ENCODE data around the gene ATG2A.

ATG2A gene

DNA sequence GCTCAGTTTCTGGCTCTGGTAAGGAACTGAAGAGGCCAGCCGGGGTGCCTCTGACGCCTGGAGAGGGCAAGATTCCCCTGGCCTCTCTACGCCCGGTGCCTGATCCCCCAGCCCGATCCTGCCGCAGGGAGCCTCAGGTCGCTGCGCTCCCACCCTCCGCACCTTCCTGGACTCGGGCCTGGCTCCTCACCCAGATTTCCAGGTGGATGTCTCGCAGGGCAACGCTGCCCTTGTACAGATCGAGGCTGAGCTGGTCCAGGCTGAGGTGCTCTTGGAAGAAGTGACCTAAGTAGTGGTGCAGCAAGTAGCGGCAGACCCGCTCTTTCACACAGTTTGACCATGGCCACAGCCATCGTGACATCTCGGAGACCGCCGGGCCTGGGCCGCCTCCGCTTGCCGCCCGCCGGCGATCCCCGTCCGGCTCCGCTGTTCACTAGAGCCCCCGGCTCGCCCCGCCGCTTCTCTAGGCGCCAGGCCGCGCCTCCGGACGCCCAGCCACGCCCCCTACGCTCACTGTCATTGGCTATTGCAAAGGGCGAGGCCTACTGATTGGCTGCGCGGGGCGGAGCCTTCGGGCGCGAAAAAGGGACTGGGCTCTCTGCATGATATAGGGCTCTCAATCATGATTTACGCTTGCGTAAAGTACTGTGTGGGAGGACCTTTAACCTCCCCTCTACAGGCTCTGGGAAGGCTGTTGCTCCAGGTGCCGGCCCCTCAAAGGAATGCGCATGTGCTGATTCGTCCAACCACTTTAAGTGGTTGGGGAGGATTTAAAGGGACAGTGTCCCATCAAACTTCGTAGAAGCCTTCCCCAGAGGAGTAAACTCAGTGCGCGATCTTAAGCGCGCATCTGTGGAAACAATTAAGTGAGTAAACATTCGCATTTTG is at the start of gene ATG2A:
Gene ATG2A, minus strand, starts transcription at position 435 of the 888 bp plus-strand sequence. Its CDS starts 74 bp downstream, at position 361.
- DNase-seq (ENCODE audit: extremely low read depth, insufficient read length): peak; percentile 98
- Histone ChIP-seq H3K36me3 (ENCODE audit: control insufficient read depth, insufficient read depth, low read length) (peaks cover 11% of the 10 kb centered on the region), H3K27me3 (replicated peaks; ENCODE audit: control insufficient read depth, insufficient read depth, low read length) (no peaks in the 10 kb centered on the region), H3K4me3 (replicated peaks; ENCODE audit: low read depth, low read length) (peak within 1 kb of the TSS; percentile 99)
- TF ChIP-seq, protein P1, sequence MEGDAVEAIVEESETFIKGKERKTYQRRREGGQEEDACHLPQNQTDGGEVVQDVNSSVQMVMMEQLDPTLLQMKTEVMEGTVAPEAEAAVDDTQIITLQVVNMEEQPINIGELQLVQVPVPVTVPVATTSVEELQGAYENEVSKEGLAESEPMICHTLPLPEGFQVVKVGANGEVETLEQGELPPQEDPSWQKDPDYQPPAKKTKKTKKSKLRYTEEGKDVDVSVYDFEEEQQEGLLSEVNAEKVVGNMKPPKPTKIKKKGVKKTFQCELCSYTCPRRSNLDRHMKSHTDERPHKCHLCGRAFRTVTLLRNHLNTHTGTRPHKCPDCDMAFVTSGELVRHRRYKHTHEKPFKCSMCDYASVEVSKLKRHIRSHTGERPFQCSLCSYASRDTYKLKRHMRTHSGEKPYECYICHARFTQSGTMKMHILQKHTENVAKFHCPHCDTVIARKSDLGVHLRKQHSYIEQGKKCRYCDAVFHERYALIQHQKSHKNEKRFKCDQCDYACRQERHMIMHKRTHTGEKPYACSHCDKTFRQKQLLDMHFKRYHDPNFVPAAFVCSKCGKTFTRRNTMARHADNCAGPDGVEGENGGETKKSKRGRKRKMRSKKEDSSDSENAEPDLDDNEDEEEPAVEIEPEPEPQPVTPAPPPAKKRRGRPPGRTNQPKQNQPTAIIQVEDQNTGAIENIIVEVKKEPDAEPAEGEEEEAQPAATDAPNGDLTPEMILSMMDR (IDR thresholded peaks at IDR 0.05; ENCODE audit: insufficient read depth, low read length, poor library complexity, severe bottlenecking): no peak

DNA sequence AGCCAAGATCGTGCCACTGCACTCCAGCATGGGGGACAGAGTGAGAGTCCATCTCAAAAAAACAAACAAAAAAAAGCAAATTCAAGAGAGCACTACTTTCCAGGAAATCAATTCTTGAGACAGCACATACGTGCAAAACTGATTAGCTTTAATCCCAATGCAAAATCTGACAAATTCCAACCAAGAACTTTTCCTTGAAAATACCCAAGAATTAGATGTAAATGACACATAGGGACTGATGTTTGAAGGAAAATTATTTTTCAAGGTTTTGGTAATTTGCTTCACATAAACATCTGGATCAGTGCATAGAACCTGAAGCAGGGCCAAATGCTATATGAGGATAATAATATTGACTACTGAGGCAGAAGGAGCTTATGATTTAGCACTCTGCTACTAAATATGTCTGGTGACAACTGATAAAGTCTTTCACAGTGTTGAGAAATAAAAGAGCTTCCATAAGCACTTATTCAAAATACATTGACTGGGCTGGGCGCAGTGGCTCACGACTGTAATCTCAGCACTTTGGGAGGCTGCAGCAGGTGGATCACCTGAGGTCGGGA is 46.1 kb upstream of the ATG2A start:
- Histone ChIP-seq H3K27me3 (replicated peaks; ENCODE audit: control insufficient read depth, insufficient read depth, low read length) (no peaks in the 10 kb centered on the region), H3K4me3 (replicated peaks; ENCODE audit: low read depth, low read length) (no peak overlapping the region), H3K36me3 (ENCODE audit: control insufficient read depth, insufficient read depth, low read length) (no peaks in the 10 kb centered on the region)
- DNase-seq (ENCODE audit: extremely low read depth, insufficient read length): no peak
- TF ChIP-seq, protein P1 (IDR thresholded peaks at IDR 0.05; ENCODE audit: insufficient read depth, low read length, poor library complexity, severe bottlenecking): no peak

DNA sequence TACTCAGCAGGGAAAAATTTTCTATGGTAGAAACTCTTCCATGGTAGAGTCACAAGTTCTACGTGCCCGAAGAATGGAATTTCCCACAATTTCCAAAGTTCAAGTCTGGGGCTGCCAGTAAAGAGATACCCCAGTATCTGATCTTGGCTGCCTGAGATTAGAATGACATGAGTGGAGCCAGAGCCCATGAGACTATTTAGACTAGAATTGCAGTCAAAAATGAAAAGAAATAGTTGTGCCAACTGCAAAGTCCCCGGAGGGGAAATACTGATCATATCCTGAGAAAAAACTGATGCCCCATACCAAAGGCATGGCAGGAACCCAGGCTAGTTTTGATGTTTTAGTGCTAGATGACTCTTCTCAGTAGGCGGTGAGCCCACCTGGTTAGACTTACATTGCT is 43.7 kb upstream of the ATG2A start:
- Histone ChIP-seq H3K27me3 (replicated peaks; ENCODE audit: control insufficient read depth, insufficient read depth, low read length) (no peaks in the 10 kb centered on the region), H3K4me3 (replicated peaks; ENCODE audit: low read depth, low read length) (no peak overlapping the region), H3K36me3 (ENCODE audit: control insufficient read depth, insufficient read depth, low read length) (no peaks in the 10 kb centered on the region)
- TF ChIP-seq, protein P1 (IDR thresholded peaks at IDR 0.05; ENCODE audit: insufficient read depth, low read length, poor library complexity, severe bottlenecking): no peak
- no peak for DNase-seq (ENCODE audit: extremely low read depth, insufficient read length)

DNA sequence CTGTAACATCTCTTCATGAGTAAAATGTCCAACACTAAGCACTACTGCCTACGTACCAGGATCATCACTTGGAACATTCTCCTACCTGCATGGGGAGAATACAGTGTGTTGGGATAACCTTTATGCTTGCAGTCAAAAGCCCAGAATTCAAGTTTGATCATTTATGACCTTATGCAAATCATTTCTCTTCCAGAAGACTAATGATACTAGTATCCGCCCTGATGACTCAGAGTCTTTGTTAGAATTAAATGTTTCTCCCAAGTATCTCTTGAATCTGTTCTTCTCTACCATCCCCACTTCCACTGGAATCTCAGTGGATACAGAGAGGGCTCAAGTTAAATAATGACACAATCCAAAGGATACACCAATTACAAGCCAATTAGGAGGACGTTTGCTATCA is 42.5 kb upstream of the ATG2A start:
- Histone ChIP-seq H3K27me3 (replicated peaks; ENCODE audit: control insufficient read depth, insufficient read depth, low read length) (no peaks in the 10 kb centered on the region), H3K4me3 (replicated peaks; ENCODE audit: low read depth, low read length) (no peak overlapping the region), H3K36me3 (ENCODE audit: control insufficient read depth, insufficient read depth, low read length) (no peaks in the 10 kb centered on the region)
- TF ChIP-seq, protein P1 (IDR thresholded peaks at IDR 0.05; ENCODE audit: insufficient read depth, low read length, poor library complexity, severe bottlenecking): no peak
- DNase-seq (ENCODE audit: extremely low read depth, insufficient read length): no peak

DNA sequence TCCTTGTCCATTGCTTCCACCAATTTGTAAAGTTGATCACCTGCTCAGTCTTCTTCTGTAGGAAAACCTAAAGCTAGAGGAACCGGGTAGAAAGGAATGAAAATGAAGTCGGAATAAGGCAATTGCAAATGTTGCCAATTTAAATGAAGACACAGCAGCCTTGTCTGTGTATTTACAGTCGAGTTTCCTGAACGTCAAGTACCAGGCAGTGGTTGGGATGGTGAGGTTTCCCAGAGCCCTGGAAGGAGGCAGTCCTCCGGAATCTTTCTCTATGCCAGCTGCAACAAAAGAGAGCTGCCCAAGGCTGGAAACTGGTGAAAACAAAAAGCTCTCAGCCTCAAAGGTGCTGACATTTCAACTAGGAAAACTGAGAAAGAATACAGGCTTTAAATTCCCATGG is 37.2 kb upstream of the ATG2A start:
- TF ChIP-seq, protein P1 (IDR thresholded peaks at IDR 0.05; ENCODE audit: insufficient read depth, low read length, poor library complexity, severe bottlenecking): no peak
- H3K36me3 ChIP-seq (ENCODE audit: control insufficient read depth, insufficient read depth, low read length): no peaks in the 10 kb centered on the region
- no peak for DNase-seq (ENCODE audit: extremely low read depth, insufficient read length)
- no peak overlapping the region for H3K4me3 ChIP-seq (replicated peaks; ENCODE audit: low read depth, low read length)
- no peaks in the 10 kb centered on the region for H3K27me3 ChIP-seq (replicated peaks; ENCODE audit: control insufficient read depth, insufficient read depth, low read length)
